ENCODE measurements around the gene TNRC18.
A peak's percentile ranks its signal among the peaks of the same experiment; 100 is the strongest.
"Not testable (repeated sequence)": the region's sequence is repeated elsewhere in the genome, so short reads cannot be mapped to it uniquely, and the experiment has no call there.

Gene TNRC18

DNA sequence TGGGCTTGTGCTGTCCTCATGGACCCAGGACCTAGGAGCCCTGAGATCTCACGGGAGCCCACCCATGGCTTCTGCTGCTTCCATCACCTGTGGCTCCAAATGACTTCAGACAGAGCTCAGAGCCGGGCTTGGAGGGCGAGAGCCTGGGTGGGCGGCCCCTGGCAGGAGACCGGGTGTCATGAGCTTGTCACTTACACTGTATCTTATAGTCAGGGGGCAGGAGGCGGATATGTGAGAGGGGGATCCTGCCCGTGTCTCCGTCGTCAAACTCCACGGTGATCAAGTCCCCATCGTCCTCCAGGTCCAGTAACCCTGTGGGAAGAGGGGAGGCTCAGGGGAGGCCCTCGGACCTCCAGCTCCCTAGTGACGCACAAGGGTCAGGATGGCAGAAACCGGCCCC lies 107.9 kb downstream of the TNRC18 start:
- no peak for DNase-seq (ENCODE audit: low read depth)

GRCh38 chr7:5314864-5315263 lies 108.8 kb downstream of the TNRC18 start:
- no peak for DNase-seq (ENCODE audit: low read depth)

DNA sequence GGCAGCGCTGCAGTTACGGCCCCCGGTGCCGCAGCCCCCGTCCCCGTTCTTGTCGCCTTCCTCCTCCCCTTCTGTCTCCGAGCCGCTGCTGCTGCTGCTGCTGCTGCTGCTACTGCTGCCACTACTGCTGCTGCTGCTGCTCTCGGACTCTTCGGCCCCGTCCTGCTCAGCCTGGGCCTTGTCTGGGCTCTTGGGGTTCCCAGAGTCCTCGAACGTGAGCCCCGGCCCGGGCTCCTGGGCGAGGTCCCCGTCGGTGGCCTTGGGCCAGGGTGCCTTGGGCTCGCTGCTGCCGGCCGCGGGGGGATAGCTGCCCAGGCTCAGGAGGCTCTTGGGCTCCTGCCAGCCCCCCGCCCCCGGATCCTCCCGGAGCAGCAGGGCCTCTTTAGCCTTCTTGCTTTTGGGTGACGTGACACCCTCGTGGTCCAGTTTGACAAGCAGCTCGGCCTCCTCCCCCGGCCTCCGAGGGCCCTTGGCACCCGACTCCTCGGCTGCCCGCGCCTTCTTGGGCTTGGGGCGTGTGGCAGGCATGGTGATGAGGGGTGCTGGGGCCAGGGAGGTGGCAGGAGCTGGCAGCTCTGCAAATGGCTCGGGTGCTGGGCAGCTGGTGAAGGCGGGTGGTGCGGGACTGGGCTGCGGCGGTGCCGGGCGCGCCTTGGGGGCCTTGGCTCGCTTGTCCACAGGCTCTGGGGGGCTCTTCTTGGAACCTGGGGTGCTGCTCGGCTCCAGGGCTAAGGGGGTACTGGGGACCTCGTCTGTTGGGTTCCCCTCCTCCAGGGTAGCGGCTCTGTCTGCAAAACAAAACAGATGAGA lies 110.4 kb downstream of the TNRC18 start:
- DNase-seq (ENCODE audit: low read depth) = not testable (repeated sequence)

DNA sequence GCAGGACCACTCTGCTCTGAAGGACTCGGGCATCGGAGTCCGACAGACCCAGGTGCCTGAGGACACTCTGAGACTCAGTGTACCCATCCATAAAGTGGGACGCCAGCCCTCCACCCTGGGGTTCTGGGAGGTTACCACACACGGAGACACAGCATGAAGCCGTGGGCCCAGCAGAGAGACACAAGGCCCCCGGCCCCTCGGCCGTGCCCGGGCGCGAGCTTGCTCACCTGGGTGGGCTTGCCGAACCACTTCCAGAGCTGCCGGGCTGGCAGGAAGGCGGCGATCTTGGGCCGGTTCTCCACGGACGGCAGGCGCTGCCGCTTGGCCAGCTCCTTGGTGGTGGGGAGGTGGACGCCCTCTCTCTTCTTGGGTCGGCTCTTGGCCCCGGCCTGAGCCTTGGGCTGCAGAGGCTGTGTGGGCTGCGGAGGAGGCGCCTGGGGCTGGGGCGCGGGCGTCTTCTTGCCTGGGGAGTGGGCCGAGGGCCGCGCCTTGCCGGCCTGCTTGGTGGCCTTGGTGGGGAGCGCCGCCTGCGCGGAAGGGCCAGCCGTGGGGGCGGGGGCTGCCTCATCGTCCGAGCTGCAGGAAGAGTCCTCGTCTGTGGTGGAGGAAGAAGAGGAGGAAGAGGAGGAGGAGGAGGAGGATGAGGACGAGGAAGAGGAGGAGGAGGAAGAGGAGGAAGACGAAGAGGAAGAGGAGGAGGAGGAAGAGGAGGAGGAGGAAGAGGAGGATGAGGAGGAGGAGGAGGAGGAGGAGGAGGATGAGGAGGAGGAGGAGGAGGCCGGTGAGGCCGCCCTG lies 111.2 kb downstream of the TNRC18 start:
- DNase-seq (ENCODE audit: low read depth) = not testable (repeated sequence)

DNA sequence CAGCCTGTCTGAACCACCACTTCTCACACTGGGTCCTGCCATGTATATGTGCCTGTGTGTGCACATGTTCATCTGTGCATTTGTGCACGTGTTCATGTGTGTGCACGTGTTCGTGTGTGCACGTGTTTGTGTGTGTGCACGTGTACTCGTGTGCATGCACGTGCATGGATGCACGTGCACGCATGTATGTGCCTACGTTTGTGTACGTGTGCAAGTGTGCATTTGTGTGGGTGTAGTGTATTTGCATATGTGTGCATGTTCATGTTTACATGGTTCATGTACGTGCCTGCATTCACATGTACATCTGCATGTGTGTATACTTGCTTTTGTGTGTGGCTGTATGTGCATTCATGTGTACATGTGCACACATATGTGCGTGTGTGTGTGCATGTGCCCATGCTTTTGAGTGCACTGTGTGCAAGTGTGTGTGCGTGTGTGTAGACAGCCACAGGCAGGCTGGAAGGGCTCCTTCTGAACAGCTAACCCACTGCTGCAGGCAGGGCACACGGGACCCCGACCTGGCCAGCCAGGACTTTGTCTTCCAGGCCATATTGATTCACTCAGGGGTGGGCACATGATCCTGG lies 112.7 kb downstream of the TNRC18 start:
- no peak for DNase-seq (ENCODE audit: low read depth)

DNA sequence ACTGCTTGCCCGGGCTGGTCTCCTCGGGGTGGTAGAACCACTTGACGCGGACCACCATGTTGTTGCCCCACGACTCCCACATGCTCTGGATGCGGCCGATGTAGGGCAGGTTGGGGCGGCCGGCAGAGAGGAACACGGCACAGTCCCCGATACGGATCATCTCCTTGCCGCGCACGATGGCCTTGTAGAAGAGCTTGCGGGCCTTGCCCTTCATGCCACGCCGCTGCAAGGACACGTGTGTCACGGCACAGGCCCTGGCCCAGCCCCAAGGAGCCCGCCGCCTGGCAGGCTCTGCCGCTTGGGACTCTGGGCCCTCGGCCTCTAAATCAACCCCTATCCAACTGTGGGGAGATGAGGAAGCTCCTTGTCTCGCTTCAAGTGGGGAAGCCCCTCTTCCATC lies 114.5 kb downstream of the TNRC18 start:
- DNase-seq (ENCODE audit: low read depth) = no peak

DNA sequence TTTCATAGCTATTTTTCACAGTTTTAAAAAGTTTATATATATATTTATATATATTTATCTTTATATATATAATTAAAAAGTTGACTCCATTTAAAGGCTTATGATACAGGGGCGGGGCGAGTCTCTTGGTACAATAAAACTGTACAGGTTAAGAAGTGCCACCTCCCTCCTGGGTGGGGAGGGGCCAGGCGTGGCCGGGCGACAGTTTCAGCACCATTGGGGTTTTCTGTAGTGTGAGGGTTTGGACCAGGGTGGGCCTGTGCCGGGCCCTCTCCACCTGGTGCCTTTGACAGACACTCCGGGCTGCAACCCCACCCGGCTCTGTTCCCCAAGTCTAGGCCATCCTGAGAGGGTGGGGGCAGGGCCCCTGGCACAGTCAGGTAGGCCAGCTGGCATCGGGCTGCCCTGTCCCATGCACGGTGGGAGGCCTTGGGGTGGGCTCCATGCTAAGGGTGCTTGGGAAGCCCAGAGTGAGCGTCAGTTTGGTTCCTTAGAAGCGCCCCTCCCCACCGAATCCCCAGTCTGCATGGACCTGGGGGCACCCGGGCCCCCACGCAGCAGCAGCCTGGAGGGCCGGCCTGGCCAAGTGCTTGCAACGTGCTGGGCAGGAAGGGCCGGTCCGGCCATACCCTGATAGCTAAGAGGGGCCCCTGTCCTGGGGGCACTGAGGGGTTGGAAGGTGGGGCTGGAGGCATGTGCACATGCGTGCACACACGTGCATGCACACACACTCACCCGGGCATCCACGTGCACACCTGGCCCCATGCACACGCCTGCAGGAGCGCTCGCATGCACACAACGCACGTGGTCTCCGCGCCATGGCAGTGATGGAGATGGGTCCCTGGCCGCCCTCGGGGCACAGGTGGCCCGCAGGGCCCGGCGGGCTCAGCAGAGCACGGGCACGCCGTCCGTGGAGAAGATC lies 116.2 kb downstream of the TNRC18 start:
- not testable (repeated sequence) for DNase-seq (ENCODE audit: low read depth)

DNA sequence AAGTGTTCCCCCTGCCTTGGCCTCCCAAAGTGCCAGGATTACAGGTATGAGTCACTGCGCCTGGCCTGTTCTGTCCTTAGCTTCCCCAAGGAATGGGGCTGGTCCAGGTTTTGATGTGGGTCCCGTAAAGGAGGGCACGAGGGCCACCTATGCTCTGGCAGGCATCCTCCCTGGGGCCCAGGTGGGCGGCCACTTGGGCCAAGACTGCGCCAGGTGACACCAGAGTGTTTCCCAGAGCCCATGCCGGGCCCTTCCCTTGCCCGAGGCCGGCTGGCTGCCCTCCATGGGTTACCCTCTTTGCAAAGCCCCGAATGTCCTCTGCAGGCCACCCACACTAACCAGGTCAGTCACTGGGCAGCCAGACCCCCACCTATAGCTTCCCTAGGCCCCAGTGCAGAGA lies 118.6 kb downstream of the TNRC18 start:
- not testable (repeated sequence) for DNase-seq (ENCODE audit: low read depth)

- no peak for DNase-seq (ENCODE audit: low read depth)
These were observed 119.8 kb downstream of the TNRC18 start for GRCh38 chr7:5303591-5304505.

DNA sequence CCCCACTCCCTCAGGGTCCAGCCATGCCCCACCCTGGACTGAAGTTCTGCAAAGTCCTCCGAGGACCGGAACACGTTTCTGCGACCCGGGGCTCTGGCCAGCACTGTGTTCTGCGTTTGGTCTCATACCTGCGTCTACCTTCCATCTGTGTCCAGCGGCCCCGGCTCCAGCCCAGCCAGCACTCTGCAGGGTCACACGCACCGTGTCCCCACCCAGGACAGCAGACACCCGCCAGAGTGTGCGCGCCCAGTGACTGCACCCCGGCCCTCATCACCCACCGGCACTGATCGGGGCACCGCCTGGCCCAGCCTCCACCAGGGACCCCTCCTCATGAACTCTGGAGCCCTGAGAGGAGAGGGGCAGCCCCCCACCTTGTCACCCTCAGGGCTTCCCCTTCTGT lies 120.6 kb downstream of the TNRC18 start:
- no peak for DNase-seq (ENCODE audit: low read depth)

GRCh38 chr7:5302577-5302976 lies 121.1 kb downstream of the TNRC18 start:
- no peak for DNase-seq (ENCODE audit: low read depth)

DNA sequence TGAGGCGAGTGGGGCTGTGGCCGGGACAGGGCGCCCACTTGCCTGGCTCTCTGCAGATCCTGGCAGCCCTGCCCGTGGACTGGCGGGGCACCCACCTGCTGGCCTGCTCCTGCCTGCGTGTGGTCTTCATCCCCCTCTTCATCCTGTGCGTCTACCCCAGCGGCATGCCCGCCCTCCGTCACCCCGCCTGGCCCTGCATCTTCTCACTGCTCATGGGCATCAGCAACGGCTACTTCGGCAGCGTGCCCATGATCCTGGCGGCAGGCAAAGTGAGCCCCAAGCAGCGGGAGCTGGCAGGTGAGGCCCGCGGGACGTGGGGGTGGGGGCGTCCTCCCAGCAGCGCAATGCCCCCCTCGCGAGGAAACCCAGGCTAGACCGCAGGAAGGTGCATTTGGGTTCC lies 123.3 kb downstream of the TNRC18 start:
- DNase-seq (ENCODE audit: low read depth) = no peak

- DNase-seq (ENCODE audit: low read depth) = peak; percentile 73
These were observed 126.9 kb downstream of the TNRC18 start for GRCh38 chr7:5296611-5297226.

GRCh38 chr7:5296015-5296610 lies 127.5 kb downstream of the TNRC18 start:
- peak; percentile 35 for DNase-seq (ENCODE audit: low read depth)

- no peak for DNase-seq (ENCODE audit: low read depth)
These were observed 128.3 kb downstream of the TNRC18 start for GRCh38 chr7:5295039-5296014.

DNA sequence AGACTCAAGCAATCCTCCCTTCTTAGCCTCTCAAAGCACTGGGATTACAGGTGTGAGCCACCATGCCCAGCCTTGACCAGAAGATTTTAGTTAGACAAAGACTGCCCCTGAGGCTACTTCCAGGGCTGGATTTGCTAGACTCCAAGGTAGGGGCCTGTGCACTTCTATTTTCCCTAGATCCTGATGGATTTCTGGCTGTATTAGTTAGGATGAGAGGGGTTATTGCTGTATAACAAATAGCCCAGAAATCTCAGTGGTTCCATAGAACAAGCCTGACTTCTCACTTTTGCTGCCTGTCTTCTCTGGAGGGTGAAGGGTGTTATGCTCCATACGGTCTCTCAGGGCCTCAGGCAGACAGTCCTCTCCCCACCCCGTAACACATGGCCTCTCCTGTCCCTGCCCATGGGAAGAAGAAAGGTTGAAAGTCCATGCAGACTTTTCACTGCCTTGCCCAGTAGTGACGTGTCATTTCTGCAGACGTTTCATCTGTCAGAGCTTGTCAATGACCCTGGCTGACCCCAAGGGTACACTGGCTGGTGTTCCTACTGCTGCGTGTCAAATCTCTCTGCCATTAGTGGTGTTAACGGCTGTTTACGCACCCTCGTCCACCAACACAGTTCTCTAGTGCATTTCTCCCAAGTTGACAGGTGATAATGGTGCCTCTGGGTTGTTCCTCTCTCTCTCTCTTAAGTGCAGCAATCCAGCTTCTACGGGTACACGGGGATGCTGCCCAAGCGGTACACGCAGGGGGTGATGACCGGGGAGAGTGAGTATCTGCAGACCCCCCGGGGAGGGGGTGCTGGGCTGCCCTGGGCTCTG lies 129.3 kb downstream of the TNRC18 start:
- no peak for DNase-seq (ENCODE audit: low read depth)

DNA sequence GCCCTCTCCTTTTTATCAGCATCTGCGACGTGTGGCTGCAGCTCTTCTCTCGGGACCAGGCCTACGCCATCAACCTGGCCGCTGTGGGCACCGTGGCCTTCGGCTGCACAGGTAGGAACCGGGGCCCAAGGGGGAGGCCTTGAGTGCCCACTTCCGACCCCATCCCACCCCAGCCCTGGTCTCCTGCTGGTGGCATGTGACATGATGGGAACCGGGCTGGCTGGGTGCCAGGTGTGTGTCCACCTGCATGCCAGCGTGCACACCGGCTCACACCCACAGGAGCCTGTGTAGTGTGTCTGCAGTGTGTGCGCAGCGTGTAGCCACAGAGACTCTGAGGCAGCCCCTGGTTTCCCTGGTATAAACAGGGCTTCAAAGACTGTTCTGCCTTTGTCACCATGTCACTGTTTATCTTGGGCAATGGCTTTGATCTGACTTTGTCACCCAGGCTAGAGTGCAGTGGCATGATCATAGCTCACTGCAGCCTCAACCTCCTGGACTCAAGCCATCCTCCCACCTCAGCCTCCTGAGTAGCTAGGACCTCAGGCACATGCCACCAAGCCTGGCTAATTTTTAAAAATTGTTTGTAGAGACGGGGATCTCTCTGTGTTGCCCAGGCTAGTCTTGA lies 131.8 kb downstream of the TNRC18 start:
- not testable (repeated sequence) for DNase-seq (ENCODE audit: low read depth)

Data from T-helper 22 cell (primary cell).